HUES6 (cell line): ENCODE data around the gene LRRC25.

ENCODE experiments used
- H3K27ac ChIP-seq: 2 replicates; pipeline ENCODE4 v1.7.0; 2013; ENCODE audit warnings: low read depth, mild to moderate bottlenecking, low read length, inconsistent platforms
- H3K27me3 ChIP-seq: 2 replicates; pipeline ENCODE4 v1.6.1; 2013; ENCODE audit warnings: low read length; ENCODE audit not compliant: control insufficient read depth, insufficient read depth
- H3K36me3 ChIP-seq: 2 replicates; pipeline ENCODE4 v1.6.1; 2013; ENCODE audit warnings: low read length; ENCODE audit not compliant: control insufficient read depth, insufficient read depth
- H3K4me1 ChIP-seq: 2 replicates; pipeline ENCODE4 v1.6.1; 2013; ENCODE audit warnings: low read length; ENCODE audit not compliant: control insufficient read depth, insufficient read depth
- H3K4me3 ChIP-seq: 2 replicates; pipeline ENCODE4 v1.5.1; 2013; ENCODE audit warnings: low read depth, low read length
- H3K9ac ChIP-seq: one replicate; pipeline ENCODE4 v1.6.1; 2013; ENCODE audit warnings: mild to moderate bottlenecking, low read length
- H3K9me3 ChIP-seq: 2 replicates; pipeline ENCODE4 v1.6.1; 2013; ENCODE audit warnings: low read depth, low read length; ENCODE audit not compliant: control insufficient read depth, insufficient read depth

LRRC25 gene

DNA sequence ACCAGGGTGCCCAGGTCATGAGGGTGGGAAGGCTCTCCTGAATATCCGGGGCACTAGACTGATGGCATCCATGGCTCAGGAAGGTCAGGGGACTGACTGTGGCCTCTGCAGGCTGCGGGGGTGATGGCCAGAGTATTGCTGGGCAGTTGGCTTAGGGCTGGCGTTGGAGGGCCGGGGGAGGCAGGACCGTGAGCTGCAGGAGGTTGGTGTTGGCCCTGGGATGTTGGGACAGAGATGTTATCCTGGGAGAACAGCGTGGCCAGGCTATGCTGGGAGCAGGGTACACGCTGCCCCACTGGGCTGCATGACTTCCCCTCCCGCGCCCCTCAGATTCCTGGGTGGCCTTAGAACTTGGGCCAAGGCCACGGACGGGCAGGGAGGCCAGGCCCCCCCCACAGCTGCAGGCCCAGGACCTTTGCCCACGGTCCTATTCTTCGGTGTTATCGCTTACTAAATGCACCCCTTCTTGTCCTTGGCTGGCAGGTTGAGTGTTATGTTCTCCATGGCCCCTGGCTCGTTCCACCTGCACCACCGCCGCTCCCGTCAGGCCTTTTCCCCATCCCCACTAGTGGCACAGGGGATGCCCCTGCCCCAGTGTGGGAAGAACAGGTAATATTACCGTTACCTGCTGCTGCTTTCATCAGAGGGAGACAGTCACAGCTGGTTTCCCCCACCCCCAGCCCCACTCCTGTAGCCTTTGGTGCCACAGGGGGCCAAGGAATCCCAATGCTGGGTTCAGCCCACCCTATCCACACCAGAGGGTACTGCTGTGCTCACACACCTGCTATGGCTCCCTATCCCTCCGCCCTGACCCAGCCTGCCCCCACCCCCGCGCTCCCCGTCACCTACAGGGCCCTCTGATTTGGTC, 43.7 kb upstream of the LRRC25 start:
- H3K36me3 ChIP-seq, result peaks cover 22% of the 10 kb centered on the region

GRCh38 chr19:18440415-18440877, 43.0 kb upstream of the LRRC25 start:
- no peaks in the 10 kb centered on the region for H3K9me3 ChIP-seq
- peaks cover 28% of the 10 kb centered on the region for H3K4me1 ChIP-seq
- H3K4me3 ChIP-seq, result no peak overlapping the region
- no peaks in the 10 kb centered on the region for H3K27me3 ChIP-seq
- H3K9ac ChIP-seq, result no peak overlapping the region
- no peak overlapping the region for H3K27ac ChIP-seq
- peaks cover 22% of the 10 kb centered on the region for H3K36me3 ChIP-seq

More for the DNA sequence above, 43.7 kb upstream of the LRRC25 start:
- Histone ChIP-seq H3K27me3 (no peaks in the 10 kb centered on the region), H3K4me3 (no peak overlapping the region), H3K27ac (no peak overlapping the region), H3K4me1 (peaks cover 27% of the 10 kb centered on the region), H3K9ac (no peak overlapping the region), H3K9me3 (no peaks in the 10 kb centered on the region)

DNA sequence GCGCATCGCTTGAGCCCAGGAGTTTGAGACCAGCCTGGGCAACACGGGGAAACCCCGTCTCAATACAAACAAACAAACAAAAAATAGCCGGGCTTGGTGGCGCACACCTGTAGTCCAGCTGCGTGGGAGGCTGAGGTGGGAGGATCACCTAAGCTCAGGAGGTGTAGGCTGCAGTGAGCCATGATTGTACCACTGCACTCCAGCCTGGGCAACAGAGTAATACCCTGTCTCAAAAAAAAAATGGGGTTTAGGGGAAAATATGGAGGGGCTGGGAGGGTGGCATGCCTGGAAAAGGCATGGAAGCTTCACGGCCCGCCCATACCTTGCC, 42.5 kb upstream of the LRRC25 start:
- Histone ChIP-seq H3K27me3 (no peaks in the 10 kb centered on the region), H3K27ac (no peak overlapping the region)

DNA sequence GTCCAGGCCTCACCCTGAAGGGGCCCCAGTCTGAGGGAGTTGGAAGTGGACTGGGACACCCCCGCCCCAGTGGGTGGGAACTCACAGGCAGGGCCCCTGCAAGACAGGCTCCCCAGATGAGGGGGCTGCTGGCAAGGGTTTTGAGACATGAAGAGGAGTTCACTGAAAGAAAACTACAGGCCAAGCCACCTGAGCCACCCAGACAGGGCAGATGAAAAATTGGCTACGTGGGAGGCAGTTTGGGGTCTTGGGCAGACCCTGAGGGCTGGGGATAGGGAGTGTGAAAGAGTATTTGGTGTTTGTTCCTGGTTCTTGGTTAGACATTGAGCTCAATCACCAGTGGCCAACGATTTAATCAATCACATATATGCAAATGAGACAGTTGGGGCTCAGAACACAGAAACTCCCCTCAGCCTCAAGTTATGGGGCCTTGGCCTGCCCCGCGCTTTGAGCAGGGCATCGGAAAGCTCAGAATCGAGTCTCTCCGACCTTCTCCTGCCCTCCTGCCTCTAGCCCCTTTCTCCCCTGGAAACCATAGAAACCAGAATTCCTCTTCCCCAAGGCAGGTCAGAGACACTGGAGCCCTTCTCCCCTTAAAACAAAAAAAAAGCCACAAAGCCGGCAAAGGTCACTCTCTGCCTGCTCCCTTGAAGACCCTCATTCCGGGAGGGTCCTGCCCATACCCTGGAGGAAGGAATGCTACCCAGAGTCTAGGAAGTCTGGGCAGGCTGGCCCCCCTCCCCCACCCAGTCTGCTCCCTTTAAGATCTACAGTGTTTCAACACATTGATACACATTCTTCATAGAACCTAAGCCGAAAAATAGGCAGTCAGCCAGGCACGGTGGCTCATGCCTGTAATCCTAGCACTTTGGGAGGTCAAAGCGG, 41.8 kb upstream of the LRRC25 start:
- no peaks in the 10 kb centered on the region for H3K9me3 ChIP-seq
- H3K4me3 ChIP-seq, result peak overlapping the region; percentile 88; the same call in 1 of the 2 replicates
- H3K27me3 ChIP-seq, result no peaks in the 10 kb centered on the region
- peaks cover 23% of the 10 kb centered on the region for H3K36me3 ChIP-seq
- H3K4me1 ChIP-seq, result peaks cover 31% of the 10 kb centered on the region
- H3K9ac ChIP-seq, result peak overlapping the region; percentile 27
- H3K27ac ChIP-seq, result peak overlapping the region; percentile 40; the same call in 1 of the 2 replicates

More for the DNA sequence above, 42.5 kb upstream of the LRRC25 start:
- no peak overlapping the region for H3K4me3 ChIP-seq
- H3K9me3 ChIP-seq, result no peaks in the 10 kb centered on the region
- H3K9ac ChIP-seq, result peak overlapping the region; percentile 27
- peaks cover 28% of the 10 kb centered on the region for H3K4me1 ChIP-seq
- peaks cover 26% of the 10 kb centered on the region for H3K36me3 ChIP-seq

GRCh38 chr19:18438331-18439024, 41.1 kb upstream of the LRRC25 start:
- Histone ChIP-seq H3K27me3 (no peaks in the 10 kb centered on the region), H3K9ac (peak overlapping the region; percentile 62), H3K36me3 (peaks cover 20% of the 10 kb centered on the region), H3K4me3 (peak overlapping the region; percentile 88), H3K9me3 (no peaks in the 10 kb centered on the region), H3K27ac (peak overlapping the region; percentile 40; the same call in 1 of the 2 replicates), H3K4me1 (peaks cover 34% of the 10 kb centered on the region)

DNA sequence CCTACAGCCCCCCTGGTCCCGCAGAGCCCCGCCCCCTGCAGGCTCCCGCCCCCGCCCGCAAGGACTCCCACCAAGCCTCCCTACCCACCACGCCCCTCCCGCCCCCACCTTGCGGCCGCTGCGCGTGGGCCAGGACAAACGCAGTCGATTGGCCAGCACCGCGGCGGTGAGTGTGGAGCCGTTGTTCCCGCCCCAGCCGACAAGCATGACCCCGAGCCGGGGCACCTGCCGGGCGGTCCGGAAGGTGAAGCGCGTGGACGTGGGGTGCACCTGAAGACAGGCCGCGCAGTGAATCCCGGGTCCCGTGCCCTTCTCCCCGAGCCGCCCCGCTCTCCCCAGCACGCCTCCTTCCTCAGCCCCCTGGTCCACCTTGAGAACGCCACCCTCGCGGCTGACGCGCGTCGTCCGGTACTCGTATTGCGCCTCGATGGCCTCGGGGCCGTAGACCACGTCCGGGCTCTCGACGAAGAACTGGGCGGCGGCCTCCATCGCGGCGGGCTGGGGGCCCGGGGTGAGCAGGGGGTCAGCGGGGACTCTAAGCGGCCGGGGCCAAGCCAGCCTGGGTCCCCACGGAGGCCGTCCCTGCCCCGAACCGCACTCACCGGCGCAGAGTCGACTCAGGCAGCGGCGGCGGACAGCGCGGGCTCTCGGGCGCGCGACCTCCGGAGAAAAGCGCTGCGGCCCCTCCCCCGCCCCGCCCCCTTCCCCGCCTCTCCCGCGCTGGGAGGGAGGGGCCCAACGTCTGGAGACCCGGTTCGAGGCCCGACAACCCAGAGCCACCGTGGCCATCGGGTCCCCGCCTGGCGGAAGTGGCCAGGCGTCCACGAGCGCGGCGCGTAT, 40.3 kb upstream of the LRRC25 start, which contains the start of gene ISYNA1:
Gene ISYNA1 (minus strand): TSS at position 643 of the 840 bp plus-strand sequence. CDS start 154 bp downstream, at position 489.
- Histone ChIP-seq H3K27me3 (no peaks in the 10 kb centered on the region), H3K9me3 (no peaks in the 10 kb centered on the region), H3K4me1 (peaks cover 39% of the 10 kb centered on the region), H3K4me3 (peak within 1 kb of the TSS; percentile 88), H3K9ac (peak within 1 kb of the TSS; percentile 68), H3K27ac (peak within 1 kb of the TSS; percentile 64; the same call in 1 of the 2 replicates), H3K36me3 (peaks cover 20% of the 10 kb centered on the region)

- Histone ChIP-seq H3K9me3 (no peaks in the 10 kb centered on the region), H3K4me3 (peak overlapping the region; percentile 88), H3K4me1 (peaks cover 46% of the 10 kb centered on the region), H3K27ac (peak overlapping the region; percentile 64; the same call in 1 of the 2 replicates), H3K36me3 (peaks cover 20% of the 10 kb centered on the region), H3K9ac (peak overlapping the region; percentile 68), H3K27me3 (no peaks in the 10 kb centered on the region)
These were observed 39.5 kb upstream of the LRRC25 start for GRCh38 chr19:18436671-18437490.

GRCh38 chr19:18435842-18436670, 38.6 kb upstream of the LRRC25 start:
- no peaks in the 10 kb centered on the region for H3K27me3 ChIP-seq
- H3K4me3 ChIP-seq, result peak overlapping the region; percentile 88
- no peaks in the 10 kb centered on the region for H3K9me3 ChIP-seq
- H3K4me1 ChIP-seq, result peaks cover 52% of the 10 kb centered on the region
- no peak overlapping the region for H3K27ac ChIP-seq
- peaks cover 20% of the 10 kb centered on the region for H3K36me3 ChIP-seq
- H3K9ac ChIP-seq, result no peak overlapping the region
